Hematopoietic multipotent progenitor cell (in vitro differentiated cells): ENCODE results near the gene NMS. TPM values are rescaled to one million over a fixed set of nuclear protein-coding genes. Genes with fewer than 3 reads are reported as not detected.

Experiments used
- DNase-seq, 3 donors: peaks; one replicate each; pipeline ENCODE4 v3.0.0-alpha.2; 2011 to 2015; ENCODE audit warnings: low read depth in 2 of 3, low spot score in 2 of 3
- total RNA-seq: library from RNA; depleted of rRNA; stranded (reverse); fragments of >200 nt; gene quantifications from one replicate; pipeline ENCODE4 v1.2.3, GENCODE V29; 2012

Gene NMS, protein sequence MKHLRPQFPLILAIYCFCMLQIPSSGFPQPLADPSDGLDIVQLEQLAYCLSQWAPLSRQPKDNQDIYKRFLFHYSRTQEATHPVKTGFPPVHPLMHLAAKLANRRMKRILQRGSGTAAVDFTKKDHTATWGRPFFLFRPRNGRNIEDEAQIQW
- total RNA-seq, result not detected

DNA sequence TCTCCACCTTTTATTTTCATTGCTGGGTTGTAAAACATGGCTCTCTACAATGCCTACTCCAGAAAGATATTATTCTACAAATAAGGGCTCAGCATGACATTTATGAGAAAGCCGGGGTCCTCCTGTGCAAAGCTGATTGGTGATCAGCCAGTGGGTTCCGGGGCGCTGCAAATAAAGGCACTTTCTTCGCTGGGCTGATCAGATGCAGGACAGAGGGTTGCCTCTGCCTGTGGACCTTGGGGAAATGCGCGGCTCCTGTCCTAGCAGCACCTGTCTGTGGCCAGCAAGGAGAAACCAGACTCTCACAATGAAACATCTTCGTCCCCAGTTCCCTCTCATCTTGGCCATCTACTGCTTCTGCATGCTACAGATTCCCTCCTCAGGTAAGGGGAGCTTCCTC is at the start of gene NMS:
NMS (plus strand) TSS at position 301 of the 400 bp plus-strand sequence; CDS start at position 308, 7 bp downstream.
- no peak for DNase-seq

DNA sequence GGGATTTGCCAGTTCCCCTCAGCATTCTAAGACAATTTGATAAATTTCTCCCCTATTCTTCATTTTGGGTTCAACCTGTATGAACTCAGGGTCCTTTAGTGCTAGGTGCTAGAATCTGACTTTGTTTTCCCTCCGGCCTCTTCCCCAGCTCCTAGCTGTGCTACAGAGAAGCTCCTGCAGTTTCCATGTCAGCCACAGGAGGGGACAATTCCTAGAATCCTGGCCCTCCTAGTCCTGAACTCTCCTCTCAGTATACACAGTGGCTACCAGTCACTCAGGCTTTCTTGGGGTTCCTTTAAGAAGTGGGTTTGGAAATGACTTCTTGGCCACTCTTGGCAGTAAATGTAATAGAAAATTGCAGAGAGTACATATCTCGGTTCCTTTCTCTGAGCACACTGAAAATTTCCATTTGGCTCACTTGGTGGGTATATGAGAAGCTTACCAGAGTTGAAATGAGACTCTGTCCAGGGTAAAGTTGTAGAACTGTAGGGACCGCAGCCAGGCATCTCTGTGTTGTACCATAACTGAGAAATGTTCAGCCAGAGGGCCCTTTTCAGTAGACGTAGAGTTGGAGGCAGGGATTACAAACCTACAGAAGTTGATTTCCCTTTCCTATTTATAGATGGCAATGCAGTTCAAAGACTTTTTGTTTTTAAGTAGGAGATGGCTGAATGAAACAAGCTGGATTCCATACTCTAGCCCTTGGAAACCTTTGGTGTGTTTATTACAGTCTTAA is 47.8 kb upstream of the NMS start:
- DNase-seq, result peak in 1 of 3 donors; percentile 16

DNA sequence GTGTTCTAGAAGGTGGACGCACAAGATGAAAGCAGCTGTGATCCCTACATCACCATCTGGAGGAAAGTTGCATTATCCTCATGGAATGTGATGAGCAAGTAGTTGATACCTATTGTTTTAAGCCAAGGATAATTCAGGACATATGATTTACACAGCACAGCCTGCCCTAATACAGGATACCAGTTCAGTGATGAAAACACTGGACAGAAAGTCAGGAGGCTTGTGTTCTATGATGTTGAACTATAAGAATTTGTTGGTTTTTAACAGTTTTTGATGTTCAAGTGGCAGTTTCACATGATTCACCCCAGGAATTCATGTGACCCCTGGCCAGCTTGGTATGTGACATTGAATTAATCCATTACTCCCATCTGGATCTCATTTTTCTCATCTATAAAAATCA is 46.7 kb upstream of the NMS start:
- DNase-seq, result no peak

DNA sequence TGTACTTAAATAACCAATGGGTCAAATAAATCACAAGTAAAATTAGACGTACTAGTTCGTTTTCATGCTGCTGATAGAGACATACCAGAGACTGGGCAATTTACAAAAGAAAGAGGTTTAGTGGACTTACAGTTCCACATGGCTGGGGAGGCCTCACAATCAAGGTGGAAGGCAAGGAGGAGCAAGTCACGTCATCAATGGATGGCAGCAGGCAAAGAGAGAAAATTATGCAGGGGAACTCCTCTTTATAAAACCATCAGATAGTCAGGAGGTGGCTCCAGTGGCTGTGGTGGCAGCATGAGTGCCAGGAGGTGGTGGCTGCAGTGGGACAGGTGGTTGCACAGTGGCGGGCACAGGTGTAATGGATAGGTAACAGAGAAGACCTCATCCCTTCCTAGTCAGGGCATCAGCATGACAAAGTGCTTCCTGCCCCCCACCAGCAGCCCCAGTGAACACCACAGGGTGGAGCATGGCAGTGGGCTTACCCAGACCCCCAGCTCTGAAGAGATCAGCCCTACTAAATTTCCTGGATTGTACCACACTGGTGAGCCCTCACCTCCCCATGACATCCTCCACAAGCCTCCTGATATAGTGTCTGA is 45.9 kb upstream of the NMS start:
- no peak for DNase-seq

DNA sequence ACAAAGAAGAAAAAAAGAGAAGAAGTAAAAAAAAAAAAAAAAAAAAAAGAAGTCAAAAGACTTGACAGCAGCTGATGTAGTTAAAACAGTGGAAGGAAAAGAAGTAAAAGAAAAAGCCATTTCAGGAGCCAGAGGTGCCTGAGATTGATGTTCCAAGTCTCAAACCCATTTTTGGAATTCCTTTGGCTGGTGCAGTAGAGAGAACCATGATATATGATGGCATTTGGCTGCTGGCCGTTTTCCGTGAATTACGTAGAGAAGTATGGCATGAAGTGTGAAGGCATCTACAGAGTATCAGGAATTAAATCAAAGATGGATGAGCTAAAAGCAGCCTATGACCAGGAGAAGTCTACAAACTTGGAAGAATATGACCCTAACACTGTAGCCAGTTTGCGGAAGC is 45.2 kb upstream of the NMS start:
- no peak for DNase-seq

DNA sequence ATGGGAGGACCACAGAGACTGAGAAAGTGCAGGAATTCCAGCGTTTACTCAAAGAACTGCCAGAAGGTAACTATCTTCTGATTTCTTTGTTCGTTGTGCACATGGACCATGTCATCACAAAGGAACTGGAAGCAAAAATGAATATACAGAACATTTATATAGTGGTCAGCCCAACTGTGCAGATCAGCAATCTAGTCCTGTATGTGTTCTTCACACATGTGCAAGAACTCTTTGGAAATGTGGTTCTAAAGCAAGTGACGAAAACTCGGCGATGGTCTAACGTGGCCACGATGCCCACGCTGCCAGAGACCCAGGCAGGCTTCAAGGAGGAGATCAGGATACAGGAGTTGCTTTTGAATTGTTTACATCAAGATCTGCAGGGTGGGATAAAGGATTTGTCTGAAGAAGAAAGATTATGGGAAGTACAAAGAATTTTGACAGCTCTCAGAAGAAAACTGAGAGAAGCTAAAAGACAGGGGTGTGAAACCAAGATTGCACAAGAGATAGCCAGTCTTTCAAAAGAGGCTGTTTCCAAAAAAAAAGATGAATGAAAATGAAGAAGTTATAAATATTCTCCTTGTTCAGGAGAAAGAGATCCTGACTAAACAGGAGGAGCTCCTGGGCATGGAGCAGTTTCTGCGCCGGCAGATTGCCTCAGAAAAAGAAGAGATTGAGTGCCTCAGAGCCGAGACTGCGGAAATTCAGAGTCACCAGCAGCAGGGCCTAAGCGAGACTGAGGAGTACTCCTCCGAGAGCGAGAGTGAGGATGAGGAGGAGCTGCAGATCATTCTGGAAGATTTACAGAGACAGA is 44.5 kb upstream of the NMS start:
- no peak for DNase-seq

- no peak for DNase-seq
These were observed 43.9 kb upstream of the NMS start for GRCh38 chr2:100426384-100426720.

- DNase-seq, result no peak
These were observed 43.2 kb upstream of the NMS start for GRCh38 chr2:100427111-100427510.

DNA sequence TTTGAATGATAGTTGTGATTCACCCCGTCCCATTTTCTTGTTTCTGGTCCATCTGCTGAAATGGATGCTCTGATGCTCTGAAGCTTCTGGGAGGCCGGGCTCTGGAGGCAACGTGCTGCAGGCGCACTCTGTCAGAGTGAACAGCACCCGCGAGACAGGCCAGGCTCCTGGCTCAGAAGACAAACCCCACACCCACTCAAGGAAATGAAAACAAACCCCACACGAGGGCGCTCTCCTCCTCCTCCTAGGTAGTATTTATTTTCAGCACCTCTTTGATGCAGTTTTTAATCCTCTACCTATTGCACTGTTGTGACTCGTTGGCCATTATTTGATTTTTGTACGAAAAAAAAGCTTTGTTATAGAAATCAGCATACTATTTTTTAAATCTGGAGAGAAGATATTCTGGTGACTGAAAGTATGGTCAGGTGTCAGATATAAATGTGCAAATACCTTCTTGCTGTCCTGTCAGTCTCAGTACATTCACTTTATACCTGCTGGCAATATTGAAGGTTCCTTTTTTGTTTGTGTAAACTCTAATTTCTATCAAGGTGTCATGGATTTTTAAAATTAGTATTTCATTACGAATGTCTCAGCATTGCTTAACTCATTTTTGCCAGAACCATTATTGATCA is 42.5 kb upstream of the NMS start:
- DNase-seq, result peak in 2 of 3 donors; percentile 77 to 85

DNA sequence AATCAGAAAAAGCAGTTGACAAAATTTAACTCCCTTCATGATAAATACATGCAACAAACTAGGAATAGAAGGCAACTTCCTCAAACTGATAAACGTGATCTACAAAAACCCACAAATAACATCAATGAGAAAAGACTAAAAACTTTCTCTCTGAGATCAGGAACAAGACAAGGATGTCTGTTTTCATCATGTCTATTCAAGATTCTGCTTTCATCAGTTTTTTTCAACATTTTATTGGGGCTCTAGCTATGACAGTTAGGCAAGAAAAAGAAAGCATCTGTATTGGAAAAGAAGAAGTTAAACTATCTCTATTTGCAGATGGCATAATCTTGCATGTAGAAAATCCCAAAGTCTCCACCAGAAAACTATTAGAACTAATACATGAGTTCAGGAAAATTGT is 40.6 kb upstream of the NMS start:
- DNase-seq, result peak in 1 of 3 donors; percentile 52

DNA sequence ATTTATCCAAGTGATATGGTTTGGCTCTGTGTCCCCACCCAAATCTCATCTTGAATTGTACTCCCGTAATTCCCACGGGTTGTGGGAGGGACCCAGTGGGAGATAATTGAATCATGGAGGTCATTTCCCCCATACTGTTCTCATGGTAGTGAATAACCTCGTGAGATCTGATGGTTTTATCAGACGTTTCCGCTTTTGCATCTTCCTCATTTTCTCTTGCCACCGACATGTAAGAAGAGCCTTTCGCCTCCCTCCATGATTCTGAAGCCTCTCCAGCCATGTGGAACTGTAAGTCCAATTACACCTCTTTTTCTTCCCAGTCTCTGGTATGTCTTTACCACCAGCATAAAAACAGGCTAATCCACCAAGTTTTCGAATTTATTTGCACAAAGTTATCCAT is 32.5 kb upstream of the NMS start:
- DNase-seq, result no peak

DNA sequence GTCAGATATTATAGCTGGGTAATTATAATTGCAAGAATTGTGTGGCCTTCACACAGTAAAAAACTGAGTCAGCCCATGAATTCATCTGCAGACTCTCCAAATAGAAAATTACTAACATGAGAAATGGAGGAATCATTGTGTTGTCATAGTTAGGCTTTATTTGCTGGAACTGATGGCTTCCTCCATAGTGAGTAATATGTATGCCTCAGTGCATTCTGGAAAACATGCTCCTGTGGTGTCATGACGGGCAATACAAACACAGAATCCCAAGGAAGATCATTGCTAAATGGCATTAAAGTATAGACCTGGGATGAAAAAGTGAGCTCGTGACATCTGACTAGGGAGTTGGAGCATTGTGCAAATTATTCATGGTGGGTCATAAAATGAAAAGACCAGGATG is 23.6 kb upstream of the NMS start:
- no peak for DNase-seq

DNA sequence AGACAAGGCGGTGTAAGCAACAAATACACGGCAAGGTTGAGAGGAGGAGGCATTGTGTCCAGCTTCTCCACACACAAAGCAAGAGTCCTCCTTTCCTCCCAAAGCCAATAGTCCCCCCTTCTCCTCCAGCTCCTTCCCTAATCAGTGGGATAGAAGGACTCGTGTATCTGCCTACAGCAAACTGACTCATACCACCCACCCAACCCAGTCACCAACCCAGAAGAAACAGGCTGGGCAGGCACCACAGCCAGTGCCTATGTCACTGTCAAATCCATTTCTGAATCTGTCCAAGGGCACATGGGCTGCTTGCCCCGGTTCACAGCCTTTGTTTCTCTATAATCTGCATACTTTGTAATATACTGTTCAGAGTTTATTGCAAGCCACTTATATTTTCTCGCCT is 19.2 kb upstream of the NMS start:
- no peak for DNase-seq

GRCh38 chr2:100451734-100452133 is 18.5 kb upstream of the NMS start:
- DNase-seq, result no peak

DNA sequence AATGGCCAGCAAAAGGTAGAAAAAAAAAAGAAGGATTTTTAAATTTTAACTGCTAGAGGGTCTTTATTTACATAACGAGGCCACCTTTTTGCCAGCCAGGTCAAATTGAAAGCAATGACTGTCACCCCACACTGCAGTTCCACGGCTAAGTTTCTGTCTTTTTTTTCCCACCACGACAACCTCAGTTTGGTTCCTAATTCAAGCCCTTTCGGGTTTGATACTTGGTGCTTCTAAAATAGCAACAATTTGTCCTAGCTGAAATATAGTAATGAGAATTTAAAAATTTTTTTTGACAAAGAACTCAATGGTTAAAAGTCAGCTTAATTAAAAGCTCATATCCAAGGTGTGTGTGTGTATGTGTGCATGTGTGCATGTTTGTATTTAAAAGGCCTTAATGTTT is 16.4 kb upstream of the NMS start:
- no peak for DNase-seq

GRCh38 chr2:100456357-100456756 is 13.9 kb upstream of the NMS start:
- DNase-seq, result peak in 1 of 3 donors; percentile 21

GRCh38 chr2:100460904-100461530 is 9.3 kb upstream of the NMS start:
- no peak for DNase-seq

DNA sequence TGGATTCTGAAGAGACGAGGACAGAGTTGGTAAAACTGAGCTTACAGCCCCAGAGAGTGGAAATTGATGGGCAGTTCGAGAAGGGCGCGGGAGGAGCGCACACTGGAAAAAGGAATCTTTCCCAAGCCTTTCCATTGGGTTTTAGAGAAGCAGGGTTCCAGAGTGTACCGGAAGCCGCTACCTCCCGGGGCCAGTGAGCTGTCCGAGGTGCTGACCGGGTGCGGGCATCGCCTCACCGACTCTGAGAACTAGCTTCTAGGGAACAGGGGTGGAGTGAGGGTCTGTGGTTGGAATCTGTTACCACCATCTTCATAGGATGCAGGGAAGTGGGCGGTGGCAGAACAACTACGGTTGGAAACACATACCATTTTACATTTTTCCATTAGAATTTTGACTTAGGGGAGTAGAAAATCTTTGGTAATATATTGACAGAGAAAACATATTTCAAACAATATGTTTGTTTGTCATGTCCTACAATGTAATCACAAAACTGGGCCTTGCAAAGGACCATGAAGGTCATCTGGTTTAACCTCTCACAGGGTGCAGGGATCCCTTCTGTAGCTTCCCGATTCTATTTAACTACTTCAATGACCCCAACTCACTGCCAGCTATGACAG is 724 bp downstream of the NMS start:
- DNase-seq, result no peak

DNA sequence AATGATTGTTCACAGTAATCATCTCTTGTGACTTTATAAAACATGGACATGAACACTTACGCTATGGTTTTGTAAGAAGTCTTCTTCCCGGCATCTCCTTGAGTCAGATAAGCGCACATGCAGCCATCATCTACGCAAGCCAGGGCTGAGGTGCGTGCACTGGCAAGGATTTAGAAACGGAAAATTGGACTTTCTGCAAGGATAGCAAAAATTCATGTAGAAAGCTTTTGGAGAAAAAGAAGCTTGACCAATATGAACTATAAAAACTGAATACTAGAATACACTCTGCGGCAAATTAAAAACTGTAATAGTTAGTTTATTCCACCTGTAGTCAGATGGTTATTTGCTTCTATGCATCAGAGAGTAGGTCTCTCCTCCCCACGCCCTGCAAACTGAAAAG is 6.3 kb downstream of the NMS start:
- DNase-seq, result no peak

- DNase-seq, result no peak
These were observed 12.5 kb downstream of the NMS start for GRCh38 chr2:100482741-100483140.
